Ovary (tissue), 3 donors: ENCODE measurements around the gene NKAIN2.

ENCODE experiments used
- POLR2A ChIP-seq: fragments of 450-650 bp; IDR thresholded peaks from one replicate; pipeline ENCODE4 v1.6.1; 2017; ENCODE audit warnings: antibody characterized with exemption, mild to moderate bottlenecking, moderate library complexity
- TF ChIP-seq, protein P1 (sequence below), 3 donors: fragments of 450-650 bp in 2 of 3; fragments of 200-600 bp in 1 of 3; IDR thresholded peaks; one replicate each; pipeline versions ENCODE4 v1.5.1 to v1.8.0; 2016 to 2022; ENCODE audit warnings: antibody characterized with exemption in 3 of 3, mild to moderate bottlenecking in 1 of 3
- donor health status: DM: no; HTN: no; CAD: no.

DNA sequence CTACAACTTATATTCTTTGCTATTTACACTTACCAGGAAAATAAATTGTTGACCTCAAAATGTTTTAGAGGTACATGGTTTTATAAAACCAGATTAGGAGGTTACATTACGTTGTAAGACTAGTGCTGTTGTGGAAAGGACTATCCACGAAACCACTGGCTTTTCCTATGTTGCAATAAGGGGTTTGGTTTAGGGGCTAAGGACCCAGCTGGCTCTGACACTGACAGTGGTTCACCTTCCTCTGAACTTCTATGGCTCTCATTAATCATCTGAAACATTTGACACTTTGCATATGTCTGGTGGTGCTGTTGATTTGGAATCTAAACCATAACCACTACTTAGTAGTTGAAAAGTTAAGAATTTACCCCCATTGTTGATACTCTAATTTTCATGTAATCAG is 186.7 kb downstream of the NKAIN2 start:
- TF ChIP-seq, protein P1, sequence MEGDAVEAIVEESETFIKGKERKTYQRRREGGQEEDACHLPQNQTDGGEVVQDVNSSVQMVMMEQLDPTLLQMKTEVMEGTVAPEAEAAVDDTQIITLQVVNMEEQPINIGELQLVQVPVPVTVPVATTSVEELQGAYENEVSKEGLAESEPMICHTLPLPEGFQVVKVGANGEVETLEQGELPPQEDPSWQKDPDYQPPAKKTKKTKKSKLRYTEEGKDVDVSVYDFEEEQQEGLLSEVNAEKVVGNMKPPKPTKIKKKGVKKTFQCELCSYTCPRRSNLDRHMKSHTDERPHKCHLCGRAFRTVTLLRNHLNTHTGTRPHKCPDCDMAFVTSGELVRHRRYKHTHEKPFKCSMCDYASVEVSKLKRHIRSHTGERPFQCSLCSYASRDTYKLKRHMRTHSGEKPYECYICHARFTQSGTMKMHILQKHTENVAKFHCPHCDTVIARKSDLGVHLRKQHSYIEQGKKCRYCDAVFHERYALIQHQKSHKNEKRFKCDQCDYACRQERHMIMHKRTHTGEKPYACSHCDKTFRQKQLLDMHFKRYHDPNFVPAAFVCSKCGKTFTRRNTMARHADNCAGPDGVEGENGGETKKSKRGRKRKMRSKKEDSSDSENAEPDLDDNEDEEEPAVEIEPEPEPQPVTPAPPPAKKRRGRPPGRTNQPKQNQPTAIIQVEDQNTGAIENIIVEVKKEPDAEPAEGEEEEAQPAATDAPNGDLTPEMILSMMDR (IDR thresholded peaks at IDR 0.05), result no peak
- no peak for TF ChIP-seq POLR2A
